Fibroblast of the aortic adventitia (primary cell): ENCODE results near the gene EIF3J. TPM values are rescaled to one million over a fixed set of nuclear protein-coding genes. Genes with fewer than 3 reads are reported as not detected.

Experiments
- DNase-seq: peaks from one replicate; pipeline ENCODE4 v3.0.0-alpha.2; 2010; ENCODE audit warnings: low read depth
- H3K4me3 ChIP-seq: 2 replicates; pipeline ENCODE4 v1.5.1; 2011; ENCODE audit warnings: low read depth, mild to moderate bottlenecking, control low read depth, low read length, moderate library complexity
- CTCF ChIP-seq: IDR thresholded peaks from 2 replicates; pipeline ENCODE4 v1.5.1; 2011; ENCODE audit warnings: mild to moderate bottlenecking, low read length, control low read depth, inconsistent platforms; ENCODE audit not compliant: insufficient read depth
- total RNA-seq: library from RNA; depleted of rRNA; stranded (reverse); fragments of >200 nt; gene quantifications from 2 replicates; pipeline ENCODE4 v1.2.3, GENCODE V29; 2012; ENCODE audit warnings: low replicate concordance

Gene EIF3J
- total RNA-seq, 1 donor = 36.7 TPM

GRCh38 chr15:44500555-44500954 lies 36.4 kb upstream of the EIF3J start:
- no peak overlapping the region for H3K4me3 ChIP-seq
- TF ChIP-seq CTCF = no peak
- no peak for DNase-seq

GRCh38 chr15:44501768-44502366 lies 35.1 kb upstream of the EIF3J start:
- DNase-seq = peak; percentile 68
- TF ChIP-seq CTCF = peak; percentile 70
- no peak overlapping the region for H3K4me3 ChIP-seq

- no peak for TF ChIP-seq CTCF
- H3K4me3 ChIP-seq = no peak overlapping the region
- no peak for DNase-seq
These were observed 20.5 kb upstream of the EIF3J start for GRCh38 chr15:44516436-44516835.

GRCh38 chr15:44519537-44519936 lies 17.4 kb upstream of the EIF3J start:
- no peak for DNase-seq

GRCh38 chr15:44525018-44525417 lies 11.9 kb upstream of the EIF3J start:
- H3K4me3 ChIP-seq = no peak overlapping the region
- DNase-seq = no peak

More at GRCh38 chr15:44519537-44519936, 17.4 kb upstream of the EIF3J start:
- H3K4me3 ChIP-seq = no peak overlapping the region
- TF ChIP-seq CTCF = no peak

GRCh38 chr15:44527241-44527640 lies 9.7 kb upstream of the EIF3J start:
- no peak for DNase-seq
- H3K4me3 ChIP-seq = no peak overlapping the region
- no peak for TF ChIP-seq CTCF

More at GRCh38 chr15:44525018-44525417, 11.9 kb upstream of the EIF3J start:
- no peak for TF ChIP-seq CTCF
